ENCODE results near the gene ARHGEF7.

- TF ChIP-seq, protein P1, sequence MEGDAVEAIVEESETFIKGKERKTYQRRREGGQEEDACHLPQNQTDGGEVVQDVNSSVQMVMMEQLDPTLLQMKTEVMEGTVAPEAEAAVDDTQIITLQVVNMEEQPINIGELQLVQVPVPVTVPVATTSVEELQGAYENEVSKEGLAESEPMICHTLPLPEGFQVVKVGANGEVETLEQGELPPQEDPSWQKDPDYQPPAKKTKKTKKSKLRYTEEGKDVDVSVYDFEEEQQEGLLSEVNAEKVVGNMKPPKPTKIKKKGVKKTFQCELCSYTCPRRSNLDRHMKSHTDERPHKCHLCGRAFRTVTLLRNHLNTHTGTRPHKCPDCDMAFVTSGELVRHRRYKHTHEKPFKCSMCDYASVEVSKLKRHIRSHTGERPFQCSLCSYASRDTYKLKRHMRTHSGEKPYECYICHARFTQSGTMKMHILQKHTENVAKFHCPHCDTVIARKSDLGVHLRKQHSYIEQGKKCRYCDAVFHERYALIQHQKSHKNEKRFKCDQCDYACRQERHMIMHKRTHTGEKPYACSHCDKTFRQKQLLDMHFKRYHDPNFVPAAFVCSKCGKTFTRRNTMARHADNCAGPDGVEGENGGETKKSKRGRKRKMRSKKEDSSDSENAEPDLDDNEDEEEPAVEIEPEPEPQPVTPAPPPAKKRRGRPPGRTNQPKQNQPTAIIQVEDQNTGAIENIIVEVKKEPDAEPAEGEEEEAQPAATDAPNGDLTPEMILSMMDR (IDR thresholded peaks at IDR 0.05) = no peak
- no peak for TF ChIP-seq POLR2A (IDR thresholded peaks at IDR 0.05)
Observed at GRCh38 chr13:111337741-111338140, 222.6 kb downstream of the ARHGEF7 start.
